SK-N-MC (cell line): ENCODE data around the gene TANC1.

Source experiments
- EZH2 ChIP-seq: fragments of 200-600 bp; sonication (generic); IDR thresholded peaks from one replicate; pipeline ENCODE4 v1.6.1; 2017; ENCODE audit warnings: antibody characterized with exemption
- POLR2AphosphoS5 ChIP-seq: IDR thresholded peaks from 2 replicates; pipeline ENCODE4 v1.6.1; 2012; ENCODE audit warnings: mild to moderate bottlenecking, low read depth, low read length, borderline replicate concordance

DNA sequence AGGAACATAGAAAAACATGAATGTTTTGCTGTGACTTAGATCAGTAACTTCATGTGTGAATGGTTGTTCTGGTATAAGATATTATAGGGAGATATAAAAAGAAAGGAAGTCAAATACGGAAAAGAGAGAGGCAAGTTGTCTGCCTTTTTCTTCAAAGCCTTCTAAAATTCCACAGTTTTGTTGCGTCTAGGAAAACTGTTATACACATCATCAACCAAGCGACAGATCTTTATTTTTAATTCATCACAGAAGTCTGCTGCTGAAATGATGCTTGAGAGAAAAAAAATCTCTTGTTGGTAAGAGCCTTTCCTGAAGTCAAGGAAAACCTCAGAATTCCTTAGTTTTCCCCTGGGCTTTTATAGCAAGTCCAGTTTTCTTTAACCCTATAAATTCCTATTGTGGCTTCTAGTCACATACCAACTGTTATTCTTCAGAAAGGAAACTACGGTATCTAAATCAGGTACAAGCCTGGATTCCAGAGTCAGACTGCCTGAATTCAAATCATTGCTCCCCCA is 36.3 kb upstream of the TANC1 start:
- TF ChIP-seq EZH2 (no peak), POLR2AphosphoS5 (no peak)
